NCI-H82 treated with DMSO at 0.1 percent for 48 hours (cell line): ENCODE data around the gene EPHA5.

Source experiments
- DNase-seq: peaks from one replicate; lab custom pipeline; 2025; ENCODE audit not compliant: unreplicated experiment; lab: John Stamatoyannopoulos, UW

EPHA5 gene

DNA sequence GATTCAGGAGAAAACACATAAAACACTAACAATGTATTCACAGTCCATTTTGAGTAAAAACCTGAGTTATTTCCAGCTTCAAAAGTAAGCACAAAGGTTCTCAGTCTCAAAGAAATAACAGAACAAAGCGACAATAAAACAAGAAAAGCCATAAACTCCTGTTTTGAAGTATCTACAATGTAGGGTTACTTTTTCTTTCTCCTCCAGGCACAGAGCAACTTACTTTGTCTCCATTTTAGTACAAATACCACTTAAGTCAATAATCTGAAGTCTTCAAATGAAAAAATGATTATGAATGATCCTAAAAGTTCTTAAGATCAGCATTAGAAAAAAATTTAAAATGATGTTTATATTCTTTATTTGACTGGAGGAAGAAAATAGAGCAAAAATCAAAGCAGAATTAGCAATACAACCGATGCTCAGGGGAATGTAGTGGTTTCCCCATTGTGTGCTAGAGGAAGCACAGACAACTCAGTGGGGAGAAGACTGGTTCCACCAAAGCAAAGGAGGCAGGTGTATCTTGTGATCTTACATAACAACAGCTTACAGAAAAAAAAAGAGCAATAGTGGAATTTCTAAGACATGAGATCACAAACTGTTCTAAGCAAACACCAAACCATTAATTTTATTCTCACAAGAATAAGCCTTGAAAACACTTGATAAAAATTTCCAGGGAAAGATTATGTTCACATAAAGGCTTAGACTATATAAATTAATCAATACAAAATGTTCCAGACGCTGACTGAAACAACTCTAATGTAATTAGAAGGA lies 35.1 kb downstream of the EPHA5 start:
- DNase-seq = no peak

DNA sequence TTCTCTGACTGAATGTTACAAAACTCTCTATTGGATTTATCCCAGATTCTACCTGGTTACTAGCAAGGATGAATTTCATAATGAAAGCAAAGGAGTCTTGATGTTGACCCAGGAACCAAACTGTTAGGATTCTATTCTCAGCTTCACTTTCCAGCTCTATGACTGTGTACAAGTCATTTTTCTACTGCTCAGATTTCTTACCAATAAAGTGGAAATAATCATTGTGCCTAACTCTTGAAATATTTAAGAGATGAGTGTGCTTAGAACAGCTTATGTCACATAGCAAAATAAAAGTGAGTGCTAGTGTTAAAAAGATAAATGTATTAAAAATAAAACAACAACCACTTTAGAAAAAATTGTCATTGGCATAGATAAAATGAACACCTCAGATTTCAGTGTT lies 45.6 kb downstream of the EPHA5 start:
- DNase-seq = no peak

DNA sequence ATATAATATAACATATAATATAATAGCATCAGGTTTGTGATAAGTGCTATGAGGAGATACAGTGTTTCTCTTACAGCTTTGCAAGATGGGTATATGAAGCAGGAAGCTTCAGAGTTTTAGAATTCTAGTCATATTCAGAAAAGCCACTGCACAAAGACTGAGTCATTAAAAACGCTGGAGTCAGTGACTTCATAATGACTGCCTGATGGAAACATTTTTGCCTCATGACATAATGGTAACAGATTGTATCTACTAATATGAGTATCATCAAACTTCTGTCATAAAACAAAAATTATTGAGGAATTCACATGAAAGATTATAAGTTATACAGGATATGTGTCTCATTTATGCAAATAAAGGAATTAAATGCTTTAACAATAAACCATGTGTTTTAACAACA lies 46.8 kb downstream of the EPHA5 start:
- DNase-seq = no peak

DNA sequence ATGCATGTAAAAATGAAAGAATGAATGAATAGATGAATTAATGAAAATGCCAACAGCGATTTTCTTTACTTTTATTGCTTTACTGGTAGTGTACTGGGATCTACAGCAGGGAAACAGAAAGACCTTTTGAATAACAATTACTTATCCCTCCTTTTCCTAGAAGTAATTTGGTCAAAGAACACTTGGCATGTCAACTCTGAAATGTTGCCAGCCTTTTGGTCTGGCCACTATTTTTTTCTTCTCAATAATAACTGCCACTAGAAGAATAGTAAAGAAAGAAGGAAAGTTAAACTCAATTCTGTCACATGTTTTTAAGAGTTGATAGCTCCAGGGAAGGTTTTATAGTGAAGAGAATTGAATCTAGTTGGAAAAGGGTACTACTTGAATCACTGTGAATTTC lies 52.9 kb downstream of the EPHA5 start:
- no peak for DNase-seq

DNA sequence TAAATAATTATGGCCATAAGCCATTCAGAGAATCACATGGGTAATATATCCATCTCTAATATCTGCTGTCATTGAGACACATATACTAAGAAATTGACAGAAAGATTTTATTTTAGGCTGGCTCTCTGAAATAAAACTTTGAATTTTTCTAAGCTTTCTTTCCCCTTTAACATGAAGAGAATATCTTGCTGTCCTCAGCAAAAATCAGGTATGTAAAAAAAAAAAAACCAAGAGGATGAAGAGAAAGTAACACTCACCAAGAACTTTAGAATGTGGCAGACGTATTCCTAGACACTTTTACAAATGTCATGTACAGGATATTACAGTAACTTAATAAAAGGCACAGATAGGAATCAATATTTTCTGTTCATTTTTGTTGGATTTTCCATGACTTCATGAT lies 65.8 kb downstream of the EPHA5 start:
- no peak for DNase-seq

DNA sequence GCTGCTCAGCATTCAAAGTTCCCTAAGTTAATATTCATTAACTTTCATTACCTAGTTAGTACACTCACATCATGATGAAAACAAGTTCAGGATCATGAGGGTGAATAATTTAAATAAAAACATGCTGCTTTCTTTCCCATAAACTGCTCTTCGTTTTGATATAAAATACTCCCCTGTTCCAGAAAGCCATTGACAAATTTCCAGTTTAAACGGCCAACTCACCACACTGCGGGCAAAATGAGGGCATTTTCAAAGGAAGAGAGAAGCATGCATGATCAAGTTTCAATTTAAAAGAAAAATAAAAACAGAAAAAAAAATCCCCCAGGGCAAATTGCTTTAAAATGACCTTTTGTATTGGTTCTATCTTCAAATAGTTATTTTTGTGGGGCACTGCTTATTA lies 69.6 kb downstream of the EPHA5 start:
- no peak for DNase-seq

DNA sequence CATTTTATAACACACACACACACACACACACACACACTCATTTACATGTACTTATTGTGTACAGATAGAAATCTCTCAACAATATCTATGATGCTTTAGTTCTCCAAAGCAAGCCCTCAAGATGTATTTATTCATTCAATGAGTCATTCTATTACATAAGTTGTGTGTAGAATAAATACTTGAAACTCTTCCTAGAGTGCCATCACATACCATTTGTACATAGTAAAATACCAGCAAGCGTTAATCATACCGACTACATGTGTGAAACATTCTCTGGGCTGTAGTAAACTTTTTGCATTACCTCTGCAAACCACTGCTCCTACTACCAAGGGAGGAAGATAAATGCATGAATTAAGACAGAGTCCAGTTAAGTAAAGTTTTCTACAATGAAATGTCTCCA lies 70.9 kb downstream of the EPHA5 start:
- no peak for DNase-seq

DNA sequence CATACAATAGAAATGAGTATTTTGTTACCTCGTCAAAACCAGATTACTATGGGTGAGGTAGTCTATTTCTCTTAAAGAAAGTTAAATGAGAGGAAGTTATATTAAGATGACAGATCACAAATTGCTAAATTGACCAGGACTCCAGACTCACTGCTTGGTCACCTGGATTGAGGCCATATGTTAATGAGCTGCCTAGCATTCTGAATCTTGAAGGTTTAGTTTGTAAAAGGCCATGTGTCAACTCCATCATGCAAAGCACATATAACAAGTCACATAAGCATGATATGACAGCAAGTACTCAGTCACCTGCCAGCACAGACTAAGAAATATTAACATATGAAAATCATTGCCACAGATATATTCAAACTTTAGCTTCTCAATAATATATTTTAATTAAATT lies 72.6 kb downstream of the EPHA5 start:
- DNase-seq = no peak

DNA sequence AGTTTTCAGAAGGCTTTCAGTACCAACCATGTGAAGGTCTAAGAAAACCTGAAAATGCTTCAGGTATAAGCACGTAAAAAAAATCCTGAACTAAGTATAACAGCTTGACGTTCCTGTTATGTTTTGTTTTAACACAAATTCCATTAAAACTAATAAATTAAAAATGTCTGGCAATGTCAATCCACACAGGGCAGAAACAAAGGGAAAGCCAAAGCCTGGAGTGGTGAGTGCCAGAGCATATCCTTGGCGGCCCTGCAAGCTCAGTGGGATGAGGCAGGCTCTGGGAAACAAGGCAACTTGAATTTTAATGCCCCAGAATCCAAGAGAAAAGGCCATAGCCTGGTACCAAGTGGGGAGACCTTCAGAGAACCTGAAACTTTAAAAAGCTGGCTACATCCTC lies 78.2 kb downstream of the EPHA5 start:
- DNase-seq = no peak

DNA sequence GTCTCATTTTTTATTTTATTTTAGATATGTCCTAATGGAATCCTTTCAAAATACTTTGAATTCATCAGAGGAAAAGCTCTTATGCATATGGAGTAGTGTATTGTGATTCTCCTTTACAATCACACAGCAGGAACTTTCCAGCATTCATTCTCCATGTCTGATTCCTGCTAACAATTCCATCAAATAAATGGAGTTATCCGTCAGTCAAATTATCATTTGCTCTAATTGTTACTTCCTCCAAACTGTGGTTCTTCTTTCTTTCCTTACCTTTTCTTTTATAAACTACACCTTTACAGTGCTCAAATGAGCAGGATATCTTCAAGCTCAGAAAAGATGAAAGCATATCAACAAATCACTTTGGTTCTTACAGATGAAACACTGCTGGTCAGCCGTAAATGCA lies 80.4 kb downstream of the EPHA5 start:
- no peak for DNase-seq

DNA sequence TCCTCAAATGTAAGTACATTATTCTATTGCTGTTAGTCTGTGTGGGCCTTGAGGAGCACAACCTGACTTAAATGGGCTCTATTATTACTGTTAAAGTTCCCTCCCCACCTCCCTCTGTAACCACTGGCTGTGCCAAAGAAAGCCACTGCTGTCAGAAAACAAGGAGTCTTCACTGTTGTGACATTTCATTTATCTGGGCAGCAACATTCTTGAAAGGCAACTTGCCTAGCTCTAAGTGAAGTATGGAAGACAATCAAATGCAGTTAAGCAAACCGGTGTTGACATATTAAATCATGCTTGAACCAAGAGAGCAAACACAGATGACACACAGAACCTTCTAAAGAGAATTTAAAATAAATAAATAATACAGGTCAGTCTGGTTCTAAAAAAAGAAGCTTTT lies 81.0 kb downstream of the EPHA5 start:
- DNase-seq = no peak

DNA sequence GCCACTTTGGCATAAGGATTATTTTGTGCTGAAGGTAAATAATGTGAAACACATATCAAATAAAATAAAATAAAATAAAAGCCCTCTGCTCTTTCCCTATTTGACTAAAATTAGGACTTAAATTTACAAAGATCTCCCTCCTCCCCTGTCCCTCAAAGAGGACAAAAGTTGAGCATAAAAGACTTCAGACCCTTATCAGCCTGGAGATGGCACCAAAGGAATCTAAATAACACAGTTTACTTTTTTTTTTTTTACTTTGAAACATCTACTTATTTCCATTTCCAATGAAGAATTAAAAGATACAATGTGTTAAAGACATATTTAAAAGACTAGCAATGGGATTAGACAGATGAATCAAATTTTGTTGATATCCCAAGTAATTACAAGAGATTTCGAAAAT lies 89.7 kb downstream of the EPHA5 start:
- DNase-seq = no peak

DNA sequence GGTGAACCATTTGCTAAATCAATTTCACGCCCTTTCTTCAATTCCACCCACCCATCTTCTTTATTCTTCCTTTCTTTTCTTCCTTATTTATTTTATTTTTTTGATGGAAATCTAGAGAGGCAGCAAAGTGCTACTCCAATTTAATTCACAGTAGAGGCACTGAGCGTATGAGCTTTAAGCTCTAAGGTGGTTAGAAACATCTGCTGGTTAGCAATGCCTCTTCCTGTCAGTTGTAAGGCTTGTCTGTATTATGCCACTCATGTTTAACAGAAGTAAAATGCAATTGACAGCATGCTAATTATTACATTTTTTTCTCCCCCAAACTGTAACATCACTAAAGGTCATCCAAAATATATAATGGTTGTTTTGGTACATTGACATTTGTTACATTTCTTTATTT lies 103.8 kb downstream of the EPHA5 start:
- DNase-seq = no peak

DNA sequence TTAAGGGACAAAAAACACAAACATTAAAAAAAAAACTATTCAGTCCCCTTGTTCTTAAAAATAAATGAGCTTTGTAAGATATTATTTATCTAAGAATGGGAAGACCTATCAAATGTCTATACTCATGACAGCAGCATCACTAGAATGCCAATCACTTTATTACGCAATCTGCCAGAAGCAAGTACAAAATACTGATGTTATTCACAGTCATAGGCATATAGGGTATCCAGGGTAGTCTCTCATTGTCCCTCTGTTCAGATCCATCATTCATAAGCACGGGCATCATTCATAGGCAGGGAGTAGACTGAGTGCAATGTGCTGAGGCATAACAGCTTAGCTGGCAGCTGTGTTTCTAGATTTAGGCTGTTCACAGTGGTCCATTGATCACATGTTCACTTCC lies 109.1 kb downstream of the EPHA5 start:
- no peak for DNase-seq

DNA sequence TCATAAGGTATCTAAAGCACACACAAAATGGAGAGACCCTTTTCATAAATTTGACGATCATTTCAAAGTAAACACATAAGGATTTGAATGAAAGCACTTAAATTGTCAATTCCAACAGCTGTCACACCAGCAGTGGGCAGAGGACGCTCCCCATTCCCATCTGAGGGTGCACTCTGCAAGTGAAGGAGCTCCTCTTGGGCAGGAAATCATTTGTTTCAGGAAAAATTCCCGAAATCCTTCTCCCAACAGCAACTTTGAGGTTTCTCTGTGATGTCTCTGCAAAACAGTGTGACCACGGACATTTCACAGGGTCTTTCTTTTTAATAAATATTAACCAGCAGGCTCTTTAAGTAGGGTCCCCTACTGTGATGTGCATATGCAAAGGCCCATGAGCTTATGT lies 111.0 kb downstream of the EPHA5 start:
- DNase-seq = no peak

DNA sequence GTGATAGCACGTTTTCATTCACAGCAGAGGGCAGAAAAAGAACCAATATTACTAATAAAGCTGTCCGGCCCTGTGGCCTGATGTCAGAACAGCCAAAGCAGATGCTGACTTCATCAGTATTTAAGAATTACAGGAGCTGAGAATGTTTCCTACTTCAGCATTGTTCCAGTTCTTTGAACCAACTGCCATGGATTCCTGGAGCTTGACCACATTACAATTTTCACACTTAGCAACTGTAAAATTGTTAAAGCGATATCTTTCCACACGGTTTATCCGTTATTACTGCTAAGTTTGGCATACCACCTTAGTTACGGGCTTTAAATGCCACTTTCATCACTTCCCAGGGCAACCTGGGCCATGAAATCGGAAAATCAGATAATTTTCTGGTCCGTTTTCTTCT lies 118.2 kb downstream of the EPHA5 start:
- no peak for DNase-seq

DNA sequence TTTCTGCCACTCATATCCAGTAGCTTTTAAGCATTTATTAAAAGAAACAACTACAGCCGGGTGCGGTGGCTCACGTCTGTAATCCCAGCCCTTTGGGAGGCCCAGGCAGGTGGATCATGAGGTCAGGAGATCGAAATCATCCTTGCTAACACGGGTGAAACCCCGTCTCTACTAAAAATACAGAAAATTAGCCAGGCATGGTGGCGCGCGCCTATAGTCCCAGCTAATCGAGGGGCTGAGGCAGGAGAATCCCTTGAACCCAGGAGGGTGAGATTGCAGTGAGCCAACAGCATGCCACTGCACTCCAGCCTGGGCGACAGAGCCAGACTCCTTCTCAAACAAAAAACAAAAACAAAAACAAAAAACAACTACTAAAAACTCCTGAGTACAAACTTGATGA lies 119.8 kb downstream of the EPHA5 start:
- no peak for DNase-seq

DNA sequence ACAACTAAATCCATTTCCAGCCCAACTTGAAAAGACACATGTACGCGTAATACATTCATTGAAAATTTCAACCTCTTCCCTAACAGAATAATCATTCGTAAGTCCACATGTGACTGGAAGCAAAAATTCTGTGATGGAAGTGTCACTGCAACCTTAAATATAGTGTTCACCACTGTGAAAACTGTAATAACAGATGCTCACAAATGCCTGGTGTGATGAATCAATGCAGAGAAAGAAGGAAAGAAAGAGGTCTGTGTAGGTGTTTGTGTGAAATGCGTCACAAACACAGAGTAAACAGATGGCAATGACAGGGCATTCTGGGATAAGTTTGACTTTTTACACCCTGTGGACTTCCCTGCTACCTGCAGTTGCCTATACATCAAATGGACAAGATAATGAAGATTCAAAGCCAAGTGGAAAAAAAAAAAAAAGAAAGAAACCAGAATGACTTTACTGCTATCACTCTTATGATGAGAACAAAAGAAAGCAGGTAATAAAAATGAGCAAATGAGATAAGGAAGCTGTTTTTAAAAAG lies 123.3 kb downstream of the EPHA5 start:
- DNase-seq = no peak

DNA sequence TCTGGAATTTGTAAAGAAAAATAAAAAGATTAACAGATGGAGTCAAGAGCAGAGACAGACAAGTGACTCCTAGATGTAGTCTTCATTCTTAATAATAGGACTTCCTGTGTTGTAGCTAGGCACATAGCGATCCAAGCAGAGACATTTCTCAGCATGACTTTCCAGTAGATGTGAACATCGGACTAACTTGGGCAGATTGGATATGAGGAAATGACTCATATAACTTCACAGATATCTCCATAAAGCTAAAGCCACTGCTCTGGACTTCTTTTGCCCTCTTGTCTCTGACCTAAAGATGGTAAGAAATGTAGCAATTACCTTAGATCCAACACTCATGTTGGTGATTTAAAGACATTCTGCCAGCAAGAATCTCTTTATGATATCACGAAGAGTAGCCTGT lies 131.7 kb downstream of the EPHA5 start:
- no peak for DNase-seq

DNA sequence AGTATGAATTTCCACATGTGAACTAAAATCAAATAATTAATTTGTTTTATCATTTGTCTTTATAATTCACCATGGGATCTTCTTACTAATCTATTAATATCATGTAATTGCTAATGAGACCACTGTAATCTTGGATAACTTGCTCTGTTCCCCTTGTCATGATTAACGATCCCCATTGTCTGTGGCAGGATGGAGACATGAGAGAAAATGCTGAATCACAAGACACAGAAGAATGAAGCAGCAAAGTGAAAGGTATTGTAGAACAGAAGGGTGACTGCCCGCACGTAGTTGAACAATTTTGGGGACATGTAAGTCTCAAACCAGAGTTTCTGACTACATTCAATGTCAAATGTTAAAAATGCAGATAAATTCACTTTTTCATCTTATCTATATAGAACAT lies 135.2 kb downstream of the EPHA5 start:
- no peak for DNase-seq

DNA sequence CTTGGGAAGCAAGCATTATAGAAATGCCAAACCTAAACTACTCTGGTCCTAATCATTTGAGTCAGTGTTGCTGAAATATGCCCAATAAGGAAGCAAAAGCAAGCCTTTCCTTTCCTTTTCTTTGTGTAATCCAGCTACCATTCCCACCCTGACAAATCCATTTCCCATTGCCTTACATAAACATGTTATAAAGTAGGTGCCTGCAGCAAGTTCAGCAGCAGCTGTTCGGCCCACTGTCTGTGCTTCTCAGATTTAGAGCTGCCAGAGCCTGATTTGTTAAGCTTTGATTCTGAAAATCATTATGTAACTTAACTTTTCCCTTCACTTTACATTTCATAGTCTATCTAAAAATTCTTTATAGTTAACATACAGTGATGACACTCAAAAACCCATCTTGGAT lies 148.6 kb downstream of the EPHA5 start:
- DNase-seq = no peak

DNA sequence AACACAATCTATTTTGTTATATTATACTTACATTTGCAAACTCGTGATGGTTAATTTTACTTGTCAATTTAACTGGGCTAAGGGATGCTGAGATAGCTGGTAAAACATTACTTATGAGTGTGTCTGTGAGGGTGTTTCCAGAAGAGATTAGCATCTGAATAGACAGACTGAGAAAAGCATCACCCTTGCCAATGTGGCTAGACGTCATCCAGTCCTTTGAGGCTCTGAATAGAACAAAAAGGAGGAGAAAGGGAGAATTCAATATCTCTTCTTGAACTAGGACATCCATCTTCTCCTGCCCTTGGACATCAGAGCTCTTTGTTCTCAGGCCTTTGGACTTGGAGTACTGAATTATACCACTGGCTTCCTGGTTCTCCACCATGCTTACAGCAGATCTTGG lies 154.6 kb downstream of the EPHA5 start:
- DNase-seq = no peak

DNA sequence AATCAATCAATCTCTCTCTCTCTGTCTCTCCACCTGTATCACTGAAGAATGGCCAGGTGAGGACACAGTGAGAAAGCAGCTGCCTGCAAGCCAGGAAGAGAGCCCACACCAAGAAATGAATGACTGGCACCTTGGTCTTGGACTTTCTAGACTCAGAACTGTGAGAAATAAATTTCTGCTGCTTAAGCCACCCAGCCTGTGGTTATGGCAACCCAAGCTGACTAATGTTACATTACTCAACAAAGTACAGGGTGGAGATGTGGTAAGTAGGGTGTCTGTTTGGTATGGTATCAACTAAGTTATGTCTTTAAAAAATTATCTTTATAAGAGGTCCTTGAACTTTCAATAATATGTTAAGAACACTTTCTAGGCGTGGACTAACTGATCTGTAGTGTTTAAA lies 159.3 kb downstream of the EPHA5 start:
- DNase-seq = no peak
